IMR-90 (cell line): ENCODE measurements around the gene NCDN. TPM values are rescaled to one million over a fixed set of nuclear protein-coding genes. Genes with fewer than 3 reads are reported as not detected.
A peak's percentile ranks its signal among the peaks of the same experiment; 100 is the strongest.

Experiments
- ATAC-seq: fragments of 200-7000 bp; cut with Tn5 transposase; 2 replicates; pipeline ENCODE4 v1.9.1; 2020; ENCODE audit warnings: low read depth, mild to moderate bottlenecking, moderate library complexity
- BruUV-seq: library from RNA; stranded (reverse); fragments of 400-500 nt; replicated peaks from 2 replicates; lab custom pipeline; 2021; lab: Mats Ljungman, UMichigan
- CTCF ChIA-PET: fragments of 300-600 bp; formaldehyde crosslinking; extraction: SDS; loops from one replicate; lab custom pipeline; 2021; ENCODE audit warnings: antibody characterized with exemption; lab: Yijun Ruan, JAX
- POLR2A ChIA-PET: fragments of 300-600 bp; sonication (Branson Sonifier 250); formaldehyde crosslinking; loops from one replicate; lab custom pipeline; 2022; ENCODE audit warnings: antibody characterized with exemption; ENCODE audit not compliant: unreplicated experiment; lab: Charles Lee
- DNase-seq: peaks from one replicate; pipeline ENCODE4 v3.0.0; 2013
- H2AFZ ChIP-seq: replicated peaks from 2 replicates; pipeline ENCODE3; 2013; ENCODE audit warnings: low read length, mild to moderate bottlenecking; ENCODE audit not compliant: poor library complexity
- H2AK5ac ChIP-seq: 2 replicates; pipeline ENCODE4 v1.6.1; 2013; ENCODE audit warnings: low read depth, low read length, inconsistent platforms
- H2AK9ac ChIP-seq: replicated peaks from 2 replicates; pipeline ENCODE3; 2013; ENCODE audit warnings: mild to moderate bottlenecking, low read depth, low read length, moderate library complexity; ENCODE audit not compliant: poor library complexity
- H2BK120ac ChIP-seq: 2 replicates; pipeline ENCODE4 v1.6.1; 2013; ENCODE audit warnings: low read depth, low read length, inconsistent platforms
- H2BK15ac ChIP-seq: 3 replicates; pipeline ENCODE4 v1.6.1; 2013; ENCODE audit warnings: low read depth, low read length, inconsistent platforms
- H2BK20ac ChIP-seq: 2 replicates; pipeline ENCODE4 v1.6.1; 2013; ENCODE audit warnings: low read depth, mild to moderate bottlenecking, inconsistent platforms, low read length, moderate library complexity
- H2BK5ac ChIP-seq: 2 replicates; pipeline ENCODE4 v1.6.1; 2013; ENCODE audit warnings: mild to moderate bottlenecking, low read depth, low read length, inconsistent platforms; ENCODE audit not compliant: poor library complexity, severe bottlenecking
- H3K14ac ChIP-seq: replicated peaks from 2 replicates; pipeline ENCODE4 v1.6.1; 2013; ENCODE audit warnings: low read depth, low read length, inconsistent platforms
- H3K18ac ChIP-seq: 2 replicates; pipeline ENCODE4 v1.6.1; 2013; ENCODE audit warnings: low read depth, low read length, control low read depth
- H3K23ac ChIP-seq: 2 replicates; pipeline ENCODE4 v1.6.1; 2013; ENCODE audit warnings: low read depth, low read length, inconsistent platforms
- H3K27ac ChIP-seq: 2 replicates; pipeline ENCODE4 v1.5.1; 2013; ENCODE audit warnings: mild to moderate bottlenecking, control low read depth, low read length; ENCODE audit not compliant: insufficient read depth
- H3K27me3 ChIP-seq: 2 replicates; pipeline ENCODE4 v1.6.1; 2013; ENCODE audit warnings: low read length; ENCODE audit not compliant: control insufficient read depth, insufficient read depth
- H3K36me3 ChIP-seq: 2 replicates; pipeline ENCODE4 v1.6.1; 2013; ENCODE audit warnings: low read length, mixed read lengths; ENCODE audit not compliant: control insufficient read depth, insufficient read depth
- H3K4ac ChIP-seq: 2 replicates; pipeline ENCODE4 v1.6.1; 2013; ENCODE audit warnings: low read depth, low read length, inconsistent platforms
- H3K4me1 ChIP-seq: 2 replicates; pipeline ENCODE4 v1.6.1; 2013; ENCODE audit warnings: low read length, mixed read lengths; ENCODE audit not compliant: control insufficient read depth, insufficient read depth
- H3K4me2 ChIP-seq: 2 replicates; pipeline ENCODE4 v1.6.1; 2013; ENCODE audit warnings: low read depth, mild to moderate bottlenecking, control low read depth, low read length, moderate library complexity
- H3K4me3 ChIP-seq: 2 replicates; pipeline ENCODE4 v1.5.1; 2013; ENCODE audit warnings: low read depth, mild to moderate bottlenecking, control low read depth, low read length, moderate library complexity; ENCODE audit not compliant: insufficient read depth
- H3K56ac ChIP-seq: 2 replicates; pipeline ENCODE4 v1.6.1; 2013; ENCODE audit warnings: low read length, inconsistent platforms; ENCODE audit not compliant: insufficient read depth; ENCODE audit errors: extremely low read depth
- H3K79me1 ChIP-seq, 2 experiments: 2 replicates each; pipeline ENCODE4 v1.6.1; 2013; ENCODE audit warnings: low read length in 2 of 2, inconsistent platforms in 1 of 2, low read depth in 1 of 2
- H3K9ac ChIP-seq: 2 replicates; pipeline ENCODE4 v1.6.1; 2013; ENCODE audit warnings: low read depth, low read length, control low read depth
- H3K9me1 ChIP-seq: 2 replicates; pipeline ENCODE4 v1.6.1; 2013; ENCODE audit warnings: low read length, inconsistent platforms; ENCODE audit not compliant: insufficient read depth
- H3K9me3 ChIP-seq: 2 replicates; pipeline ENCODE4 v1.6.1; 2013; ENCODE audit warnings: low read length; ENCODE audit not compliant: control insufficient read depth, insufficient read depth
- H4K20me1 ChIP-seq: 2 replicates; pipeline ENCODE4 v1.6.1; 2013; ENCODE audit warnings: low read length, inconsistent platforms; ENCODE audit not compliant: insufficient read depth
- H4K5ac ChIP-seq: 2 replicates; pipeline ENCODE4 v1.6.1; 2013; ENCODE audit warnings: mild to moderate bottlenecking, low read depth, low read length, control low read depth
- H4K8ac ChIP-seq, 2 experiments: 2 replicates each; pipeline ENCODE4 v1.6.1; 2013; ENCODE audit warnings: low read depth in 2 of 2, low read length in 2 of 2, control low read depth in 1 of 2, inconsistent platforms in 1 of 2
- H4K91ac ChIP-seq: 2 replicates; pipeline ENCODE4 v1.6.1; 2013; ENCODE audit warnings: low read depth, low read length, inconsistent platforms; ENCODE audit not compliant: insufficient read depth
- CEBPB ChIP-seq: IDR thresholded peaks from 2 replicates; pipeline ENCODE4 v1.6.1; 2012; ENCODE audit warnings: low read depth, low read length, improper control_type of control experiment
- CHD1 ChIP-seq: IDR thresholded peaks from 2 replicates; pipeline ENCODE4 v1.6.1; 2012; ENCODE audit warnings: low read depth, low read length, improper control_type of control experiment
- CTCF ChIP-seq: conservative IDR thresholded peaks from 2 replicates; pipeline ENCODE4 v1.5.1; 2012; ENCODE audit warnings: mild to moderate bottlenecking, low read depth, low read length, improper control_type of control experiment
- MAZ ChIP-seq: IDR thresholded peaks from 2 replicates; pipeline ENCODE4 v1.6.1; 2012; ENCODE audit warnings: low read depth, mild to moderate bottlenecking, low read length, improper control_type of control experiment, moderate library complexity, borderline replicate concordance
- MXI1 ChIP-seq: IDR thresholded peaks from 2 replicates; pipeline ENCODE4 v1.6.1; 2012; ENCODE audit warnings: low read depth, mild to moderate bottlenecking, low read length, moderate library complexity, borderline replicate concordance
- NFE2L2 ChIP-seq: fragments of 150-350 bp; IDR thresholded peaks from 2 replicates; pipeline ENCODE4 v1.6.1; 2016; ENCODE audit warnings: low read depth, mild to moderate bottlenecking, low read length
- RAD21 ChIP-seq: IDR thresholded peaks from 2 replicates; pipeline ENCODE4 v1.6.1; 2012; ENCODE audit warnings: low read length, improper control_type of control experiment
- RCOR1 ChIP-seq: IDR thresholded peaks from 2 replicates; pipeline ENCODE4 v1.6.1; 2012; ENCODE audit warnings: mild to moderate bottlenecking, low read length, improper control_type of control experiment; ENCODE audit not compliant: insufficient replicate concordance
- SMC3 ChIP-seq: fragments of 150-350 bp; IDR thresholded peaks from 2 replicates; pipeline ENCODE4 v1.6.1; 2016; ENCODE audit warnings: low read depth, mild to moderate bottlenecking, antibody characterized with exemption, low read length, moderate library complexity
- WGBS, 2 experiments: methylation state at CpG; one replicate each; pipeline versions ENCODE4 v1.1.5 to v1.1.7; 2013; ENCODE audit warnings: missing lambda C conversion rate in 2 of 2; ENCODE audit not compliant: insufficient read length in 1 of 2; ENCODE audit errors: extremely low coverage in 2 of 2; 5-methylcytosine and 5-hydroxymethylcytosine counted together
- dilution Hi-C: fragments of 300-500 bp; cut with HindIII; formaldehyde crosslinking; loops from one replicate; pipeline ENCODE4 v1.14.3; 2018; ENCODE audit warnings: low sequenced_read_pairs; ENCODE audit not compliant: unreplicated experiment
- in situ Hi-C: fragments of 300-500 bp; cut with MboI; formaldehyde crosslinking; loops from 3 replicates; pipeline ENCODE4 v1.14.3; 2019; ENCODE audit warnings: low sequenced_read_pairs, inconsistent platforms, mixed read lengths
- intact Hi-C: fragments of 100-400 bp; cut with micrococcal nuclease; formaldehyde crosslinking; loops from 2 replicates; pipeline ENCODE4 v1.10.0; 2022
- polyA plus RNA-seq, 3 experiments: library from polyadenylated mRNA; depleted of rRNA; stranded (reverse); fragments of >200 nt; gene quantifications; 2 replicates each; pipeline ENCODE4 v1.2.3, GENCODE V29; 2012; ENCODE audit warnings: low replicate concordance in 1 of 3
- total RNA-seq: library from RNA; depleted of rRNA; stranded (reverse); fragments of >200 nt; gene quantifications from 2 replicates; pipeline ENCODE4 v1.2.3, GENCODE V29; 2012

NCDN gene
- total and polyA plus RNA-seq, 2 of the 4 experiments (the other 2 are of a cell fraction) = 10.0 to 38.8 TPM

- no peak overlapping the region for H2BK20ac ChIP-seq
- no peak overlapping the region for H3K4me2 ChIP-seq
- H3K14ac ChIP-seq = no peak overlapping the region
- no TSS peak for BruUV-seq
- DNase-seq (peak; percentile 78), ATAC-seq (peak; percentile 62)
- no peak overlapping the region for H4K5ac ChIP-seq
- 83% methylated on average over 3 of the region's 9 CpGs; no CpG with 5 or more reads in 1 of the 2 experiments for WGBS, 2 experiments
- H3K23ac ChIP-seq = no peak overlapping the region
- no peak overlapping the region for H3K18ac ChIP-seq
- peaks cover under 1% of the 10 kb centered on the region; the same call in 1 of the 2 replicates for H3K4me1 ChIP-seq
- H3K4ac ChIP-seq = no peak overlapping the region
- no peak overlapping the region for H2BK120ac ChIP-seq
- no peaks in the 10 kb centered on the region for H3K9me1 ChIP-seq
- no peak overlapping the region for H2AK9ac ChIP-seq
- no peak overlapping the region for H4K8ac ChIP-seq
- CTCF ChIA-PET = interaction anchor here (0.6 to 1.7 kb wide), 6 partner anchors 9 to 163 kb away, joined by 3 to 21 read pairs (median 4); no protein-coding TSS in a partner anchor
- H4K91ac ChIP-seq = no peak overlapping the region
- no peak overlapping the region for H3K4me3 ChIP-seq
- peaks cover 2 to 22% of the 10 kb centered on the region in 2 experiments; a peak in 1 of 4 replicates for H3K79me1 ChIP-seq
- no peak overlapping the region for H2BK15ac ChIP-seq
- no peak overlapping the region for H3K56ac ChIP-seq
- TF ChIP-seq SMC3 (peak; percentile 69), RAD21 (peak; percentile 78), NFE2L2 (no peak), MAZ (0 out of 2 replicates have a peak, but pooled peaks have one; percentile 22), MXI1 (no peak), CTCF (peak; percentile 79), RCOR1 (no peak), CHD1 (no peak), CEBPB (peak; percentile 62)
- POLR2A ChIA-PET = interaction anchor here (0.6 kb wide), 1 partner anchor 11 kb away, joined by 8 read pairs; no protein-coding TSS in a partner anchor
- no peak overlapping the region for H2AFZ ChIP-seq
- H4K20me1 ChIP-seq = peaks cover 39% of the 10 kb centered on the region
- H3K36me3 ChIP-seq = peaks cover 41% of the 10 kb centered on the region
- peak overlapping the region; percentile 14; the same call in 1 of the 2 replicates for H2AK5ac ChIP-seq
- dilution Hi-C loops (no loop called here), in situ Hi-C loops (loop anchor here (5.0 to 10.0 kb wide), 2 partner anchors 112 to 369 kb away; partner anchors contain the start of gene SFPQ), intact Hi-C loops (loop anchor here (1.0 kb wide), 1 partner anchor 113 kb away; no protein-coding TSS in a partner anchor)
- no peak overlapping the region for H3K9ac ChIP-seq
- H2BK5ac ChIP-seq = no peak overlapping the region
- no peaks in the 10 kb centered on the region for H3K27me3 ChIP-seq
- no peaks in the 10 kb centered on the region for H3K9me3 ChIP-seq
- no peak overlapping the region for H3K27ac ChIP-seq
Observed at GRCh38 chr1:35564037-35564883, 6.7 kb downstream of the NCDN start.
